H1 (cell line): ENCODE results near the gene HTR6. TPM values are rescaled to one million over a fixed set of nuclear protein-coding genes. Genes with fewer than 3 reads are reported as not detected.
A peak's percentile ranks its signal among the peaks of the same experiment; 100 is the strongest.

ENCODE experiments used
- CTCF ChIA-PET: fragments of 300-600 bp; sonication (Branson Sonifier 250); formaldehyde crosslinking; loops from one replicate; lab custom pipeline; 2021; ENCODE audit not compliant: partially characterized antibody; lab: Charles Lee
- POLR2A ChIA-PET: fragments of 300-600 bp; sonication (Branson Sonifier 250); formaldehyde crosslinking; loops from one replicate; lab custom pipeline; 2021; ENCODE audit warnings: inconsistent platforms; ENCODE audit not compliant: partially characterized antibody; lab: Charles Lee
- DNase-seq, 2 experiments: peaks; one replicate each; pipeline versions ENCODE4 v3.0.0 to v3.0.0-alpha.2; 2010 to 2022; ENCODE audit warnings: low spot score in 2 of 2, low read depth in 1 of 2, mixed read lengths in 1 of 2
- FAIRE-seq: peaks from 2 replicates; lab custom pipeline; 2011; peaks lifted over from hg19 to GRCh38; lab: Jason Lieb, UNC
- H2AFZ ChIP-seq: 2 replicates; pipeline ENCODE4 v1.8.1; 2012; ENCODE audit warnings: low read length, inconsistent platforms
- H2AK5ac ChIP-seq: 2 replicates; pipeline ENCODE4 v1.6.1; 2013; ENCODE audit warnings: low read depth, low read length
- H2BK120ac ChIP-seq: replicated peaks from 2 replicates; pipeline ENCODE3; 2013; ENCODE audit warnings: low read depth, low read length, inconsistent platforms
- H2BK12ac ChIP-seq: 2 replicates; pipeline ENCODE4 v1.6.1; 2013; ENCODE audit warnings: low read depth, low read length
- H2BK15ac ChIP-seq: 2 replicates; pipeline ENCODE4 v1.6.1; 2013; ENCODE audit warnings: low read length
- H2BK20ac ChIP-seq: 2 replicates; pipeline ENCODE4 v1.6.1; 2013; ENCODE audit warnings: low read length
- H2BK5ac ChIP-seq: 2 replicates; pipeline ENCODE4 v1.6.1; 2013; ENCODE audit warnings: low read depth, low read length
- H3K14ac ChIP-seq: 2 replicates; pipeline ENCODE4 v1.6.1; 2013; ENCODE audit warnings: inconsistent platforms; ENCODE audit not compliant: insufficient read length
- H3K18ac ChIP-seq: 2 replicates; pipeline ENCODE4 v1.6.1; 2013; ENCODE audit warnings: low read length; ENCODE audit errors: extremely low read depth
- H3K23ac ChIP-seq: 2 replicates; pipeline ENCODE4 v1.6.1; 2013; ENCODE audit warnings: inconsistent platforms; ENCODE audit not compliant: insufficient read length
- H3K23me2 ChIP-seq: 2 replicates; pipeline ENCODE4 v1.6.1; 2013; ENCODE audit warnings: low read depth, low read length
- H3K27ac ChIP-seq: 2 replicates; pipeline ENCODE4 v1.6.1; 2011; ENCODE audit warnings: low read depth, low read length, inconsistent platforms
- H3K27me3 ChIP-seq, 4 experiments: replicated peaks in 1 of 4; 1 replicate in 1 of 4; 2 replicates in 3 of 4; pipeline versions ENCODE4 v1.6.1 to v1.8.1; 2011 to 2013; ENCODE audit warnings: low read length in 3 of 4, mild to moderate bottlenecking in 3 of 4, inconsistent platforms in 2 of 4, mixed read lengths in 2 of 4, moderate library complexity in 1 of 4; ENCODE audit not compliant: control insufficient read depth in 3 of 4, insufficient read depth in 3 of 4; ENCODE audit errors: extremely low read depth in 1 of 4
- H3K36me3 ChIP-seq, 4 experiments: 2 replicates each; pipeline versions ENCODE4 v1.6.1 to v1.8.1; 2011 to 2013; ENCODE audit warnings: mild to moderate bottlenecking in 4 of 4, low read length in 3 of 4, moderate library complexity in 2 of 4, control low read depth in 1 of 4, inconsistent platforms in 1 of 4; ENCODE audit not compliant: insufficient read depth in 4 of 4, control insufficient read depth in 2 of 4
- H3K4ac ChIP-seq: replicated peaks from 2 replicates; pipeline ENCODE3; 2013; ENCODE audit warnings: low read length, low read depth, mixed read lengths, inconsistent platforms; ENCODE audit not compliant: insufficient read length
- H3K4me1 ChIP-seq, 4 experiments: replicated peaks in 1 of 4; 1 replicate in 1 of 4; 2 replicates in 3 of 4; pipeline versions ENCODE4 v1.6.1 to v1.8.1; 2011 to 2013; ENCODE audit warnings: low read length in 3 of 4, inconsistent platforms in 2 of 4, mixed read lengths in 1 of 4; ENCODE audit not compliant: insufficient read depth in 4 of 4, control insufficient read depth in 3 of 4
- H3K4me2 ChIP-seq, 2 experiments: 2 replicates each; pipeline versions ENCODE4 v1.6.1 to v1.8.1; 2011 to 2013; ENCODE audit warnings: low read depth in 2 of 2, low read length in 2 of 2, control low read depth in 1 of 2, inconsistent platforms in 1 of 2, mild to moderate bottlenecking in 1 of 2; ENCODE audit not compliant: insufficient read depth in 1 of 2
- H3K4me3 ChIP-seq, 4 experiments: fragments of 200-600, 300-600 bp in 1 of 4; sonication (generic), shearing (Covaris generic), sonication (Bioruptor Twin) in 1 of 4; 2 replicates each; pipeline versions ENCODE4 v1.5.1 to v1.8.1; 2011 to 2016; ENCODE audit warnings: low read length in 4 of 4, low read depth in 3 of 4, control low read depth in 2 of 4, inconsistent platforms in 2 of 4, mild to moderate bottlenecking in 2 of 4, mixed read lengths in 1 of 4, moderate library complexity in 1 of 4; ENCODE audit not compliant: insufficient read depth in 2 of 4; ENCODE audit errors: extremely low read depth in 1 of 4
- H3K56ac ChIP-seq: replicated peaks from 2 replicates; pipeline ENCODE3; 2013; ENCODE audit warnings: low read depth, mild to moderate bottlenecking, mixed read lengths, low read length, inconsistent platforms; ENCODE audit not compliant: insufficient read length
- H3K79me1 ChIP-seq: 2 replicates; pipeline ENCODE4 v1.6.1; 2013; ENCODE audit warnings: low read depth, low read length, control low read depth
- H3K79me2 ChIP-seq, 2 experiments: 2 replicates each; pipeline versions ENCODE4 v1.6.1 to v1.8.1; 2012 to 2013; ENCODE audit warnings: low read length in 2 of 2, mild to moderate bottlenecking in 2 of 2, inconsistent platforms in 1 of 2; ENCODE audit not compliant: insufficient read depth in 2 of 2, control insufficient read depth in 1 of 2
- H3K9ac ChIP-seq, 4 experiments: replicated peaks in 1 of 4; 1 replicate in 1 of 4; 2 replicates in 3 of 4; pipeline versions ENCODE4 v1.6.1 to v1.8.1; 2011 to 2013; ENCODE audit warnings: low read depth in 3 of 4, low read length in 3 of 4, control low read depth in 2 of 4, mild to moderate bottlenecking in 2 of 4, moderate library complexity in 2 of 4, inconsistent platforms in 1 of 4; ENCODE audit errors: extremely low read depth in 1 of 4
- H3K9me3 ChIP-seq, 2 experiments: 2 replicates each; pipeline versions ENCODE4 v1.6.1 to v1.8.1; 2012 to 2013; ENCODE audit warnings: mild to moderate bottlenecking in 2 of 2, moderate library complexity in 2 of 2, control low read depth in 1 of 2, inconsistent platforms in 1 of 2, low read depth in 1 of 2, low read length in 1 of 2, mixed read lengths in 1 of 2; ENCODE audit not compliant: insufficient read depth in 2 of 2
- H4K20me1 ChIP-seq, 2 experiments: replicated peaks in 1 of 2; 2 replicates each; pipeline versions ENCODE3 to v1.8.1; 2011 to 2013; ENCODE audit warnings: inconsistent platforms in 2 of 2, low read length in 2 of 2, mild to moderate bottlenecking in 1 of 2; ENCODE audit not compliant: insufficient read depth in 2 of 2, control insufficient read depth in 1 of 2
- H4K5ac ChIP-seq: 2 replicates; pipeline ENCODE4 v1.6.1; 2013; ENCODE audit warnings: low read length, low read depth, mixed read lengths, inconsistent platforms; ENCODE audit not compliant: insufficient read length
- H4K8ac ChIP-seq: 2 replicates; pipeline ENCODE4 v1.8.0; 2013; ENCODE audit warnings: mild to moderate bottlenecking, moderate library complexity, low read length, inconsistent platforms; ENCODE audit not compliant: insufficient read depth; ENCODE audit errors: extremely low read depth
- H4K91ac ChIP-seq: replicated peaks from 2 replicates; pipeline ENCODE3; 2013; ENCODE audit warnings: low read length, mixed read lengths, inconsistent platforms; ENCODE audit not compliant: insufficient read length
- BACH1 ChIP-seq: IDR thresholded peaks from 2 replicates; pipeline ENCODE4 v1.6.1; 2012; ENCODE audit warnings: low read length, improper control_type of control experiment
- WGBS, 2 experiments: shearing (Covaris generic) in 1 of 2; methylation state at CpG; one replicate each; pipeline versions ENCODE4 v1.1.6 to v1.1.7; 2013 to 2015; ENCODE audit warnings: low lambda C conversion rate in 2 of 2, mixed read lengths in 2 of 2, inconsistent platforms in 1 of 2, low coverage in 1 of 2, missing lambda C conversion rate in 1 of 2; ENCODE audit not compliant: insufficient replicate concordance in 2 of 2, insufficient coverage in 1 of 2, insufficient read length in 1 of 2; ENCODE audit errors: extremely low coverage in 1 of 2, missing lambda C conversion rate in 1 of 2; 5-methylcytosine and 5-hydroxymethylcytosine counted together
- polyA plus RNA-seq, 7 experiments: library from polyadenylated mRNA; depleted of rRNA in 3 of 7; stranded (reverse) in 5 of 7; unstranded in 2 of 7; fragments of >200 nt in 5 of 7; fragments of 200-250 nt in 2 of 7; gene quantifications; 1 replicate in 5 of 7; 2 replicates in 1 of 7; 4 replicates in 1 of 7; pipeline versions ENCODE4 v1.2.1 to v1.2.3, GENCODE V29; 2011 to 2013; ENCODE audit warnings: missing spikeins in 2 of 7, mixed read lengths in 2 of 7
- total RNA-seq: library from RNA; stranded (reverse); fragmentation: NEBNext Ultra II Directional; extraction: Animal tissue kit (Norgen Biotek cat#: 25700); gene quantifications from 2 replicates; pipeline ENCODE4 v1.2.1, GENCODE V29; 2021
- TF ChIP-seq, protein P1 (sequence below): IDR thresholded peaks from 2 replicates; pipeline ENCODE4 v1.6.1; 2011; ENCODE audit warnings: low read depth, mild to moderate bottlenecking, low read length; ENCODE audit not compliant: insufficient read depth

HTR6 gene
- total and polyA plus RNA-seq, 2 of the 8 experiments (the other 6 are each of a cell fraction or from before 2014, with no cell fraction given): 0.76 to 0.95 TPM

DNA sequence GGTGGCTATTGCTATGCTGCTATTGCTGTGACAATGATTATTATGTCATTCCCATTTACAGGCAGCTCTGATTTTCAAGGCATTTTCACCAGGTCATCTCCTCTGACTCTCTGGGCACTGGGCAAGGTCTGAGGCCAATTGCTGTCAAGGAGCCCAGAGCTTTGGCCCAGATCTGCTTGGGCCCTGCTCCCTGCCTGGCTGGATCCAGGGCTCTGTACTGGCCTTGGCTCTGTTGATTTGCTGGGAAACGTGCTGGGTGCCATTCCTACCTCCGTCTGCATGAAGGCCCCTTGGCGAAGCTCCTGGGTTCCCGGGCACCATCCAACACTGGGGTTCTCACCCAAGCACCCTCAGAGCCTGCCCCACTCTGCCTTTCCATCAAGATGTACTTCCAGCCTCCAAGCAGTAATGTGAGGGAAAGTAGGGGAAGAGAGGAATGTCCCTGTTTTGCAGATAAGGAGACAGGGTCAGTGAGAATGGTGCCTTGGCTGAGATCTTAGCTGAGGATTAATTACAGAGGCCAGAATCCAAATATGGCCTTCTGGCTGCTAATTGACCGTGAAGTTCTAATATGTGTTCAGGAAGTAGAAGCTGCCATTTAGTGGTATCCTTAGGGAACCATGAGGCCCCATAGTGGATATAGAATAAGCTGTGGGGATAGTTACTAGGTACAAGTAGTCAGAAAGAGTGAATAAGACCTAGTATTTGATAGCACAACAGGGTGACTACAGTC is 63.9 kb downstream of the HTR6 start:
- no peak overlapping the region for H4K5ac ChIP-seq
- ChIA-PET CTCF (interaction anchor here (0.7 to 5.7 kb wide), 7 partner anchors 13 to 111 kb away, joined by 3 to 27 read pairs (median 5); no protein-coding TSS in a partner anchor), POLR2A (no interaction called here)
- H3K18ac ChIP-seq: no peak overlapping the region
- H3K36me3 ChIP-seq: peaks cover 0 to 5% (median 0%) of the 10 kb centered on the region in 4 experiments; a peak in 2 of 8 replicates
- H3K23ac ChIP-seq: no peak overlapping the region
- H2BK12ac ChIP-seq: no peak overlapping the region
- H3K4ac ChIP-seq: no peak overlapping the region
- H4K91ac ChIP-seq: no peak overlapping the region
- no peak overlapping the region for H2BK20ac ChIP-seq
- FAIRE-seq (no peak), DNase-seq (no peak)
- H4K20me1 ChIP-seq: no peaks in the 10 kb centered on the region
- H3K79me2 ChIP-seq: no peaks in the 10 kb centered on the region
- H3K4me3 ChIP-seq: no peak overlapping the region
- no peak overlapping the region for H3K56ac ChIP-seq
- no peaks in the 10 kb centered on the region for H3K27me3 ChIP-seq
- peaks cover 4 to 6% of the 10 kb centered on the region in 2 experiments; a peak in 3 of 4 replicates for H3K9me3 ChIP-seq
- TF ChIP-seq, protein P1, sequence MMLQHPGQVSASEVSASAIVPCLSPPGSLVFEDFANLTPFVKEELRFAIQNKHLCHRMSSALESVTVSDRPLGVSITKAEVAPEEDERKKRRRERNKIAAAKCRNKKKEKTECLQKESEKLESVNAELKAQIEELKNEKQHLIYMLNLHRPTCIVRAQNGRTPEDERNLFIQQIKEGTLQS: no peak
- TF ChIP-seq BACH1: no peak
- H3K79me1 ChIP-seq: no peaks in the 10 kb centered on the region
- no peak overlapping the region for H3K9ac ChIP-seq
- H3K4me2 ChIP-seq: no peak overlapping the region
- no peak overlapping the region for H3K14ac ChIP-seq
- no peak overlapping the region for H2AK5ac ChIP-seq
- peaks cover 0 to 3% (median 0%) of the 10 kb centered on the region in 4 experiments; a peak in 2 of 7 replicates for H3K4me1 ChIP-seq
- 87% methylated on average over 2 of the region's 5 CpGs; no CpG with 5 or more reads in 1 of the 2 experiments for WGBS, 2 experiments
- H3K23me2 ChIP-seq: no peaks in the 10 kb centered on the region
- H4K8ac ChIP-seq: peak overlapping the region; percentile 73
- H2BK15ac ChIP-seq: no peak overlapping the region
- H2BK5ac ChIP-seq: no peak overlapping the region
- H2BK120ac ChIP-seq: no peak overlapping the region
- H3K27ac ChIP-seq: no peak overlapping the region
- no peak overlapping the region for H2AFZ ChIP-seq
